IPS-NIHi7 (cell line): ENCODE results near the gene ZFYVE28.

Experiments
- DNase-seq: peaks from one replicate; pipeline ENCODE4 v3.0.0; 2012; ENCODE audit warnings: mixed read lengths; ENCODE audit errors: extremely low spot score

ZFYVE28 gene

GRCh38 chr4:2333356-2333841, 85.0 kb downstream of the ZFYVE28 start:
- DNase-seq = no peak

DNA sequence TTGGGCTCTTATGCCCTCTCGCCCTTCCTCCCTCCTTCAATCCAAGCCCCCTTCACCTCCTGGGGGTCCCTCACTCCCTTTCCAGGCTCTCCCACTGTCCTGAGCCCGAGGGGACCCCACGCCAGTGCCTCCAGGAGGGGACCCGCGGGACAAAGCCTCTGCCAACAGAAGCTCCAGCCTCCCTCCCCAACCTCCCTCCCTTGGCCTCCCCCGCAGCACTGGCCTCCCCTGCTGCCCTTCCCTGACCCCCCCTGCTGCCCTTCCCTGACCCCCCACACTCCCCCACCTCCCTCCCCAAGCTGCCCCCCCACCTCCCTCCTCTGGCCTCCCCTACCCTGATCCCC, 85.5 kb downstream of the ZFYVE28 start:
- no peak for DNase-seq

DNA sequence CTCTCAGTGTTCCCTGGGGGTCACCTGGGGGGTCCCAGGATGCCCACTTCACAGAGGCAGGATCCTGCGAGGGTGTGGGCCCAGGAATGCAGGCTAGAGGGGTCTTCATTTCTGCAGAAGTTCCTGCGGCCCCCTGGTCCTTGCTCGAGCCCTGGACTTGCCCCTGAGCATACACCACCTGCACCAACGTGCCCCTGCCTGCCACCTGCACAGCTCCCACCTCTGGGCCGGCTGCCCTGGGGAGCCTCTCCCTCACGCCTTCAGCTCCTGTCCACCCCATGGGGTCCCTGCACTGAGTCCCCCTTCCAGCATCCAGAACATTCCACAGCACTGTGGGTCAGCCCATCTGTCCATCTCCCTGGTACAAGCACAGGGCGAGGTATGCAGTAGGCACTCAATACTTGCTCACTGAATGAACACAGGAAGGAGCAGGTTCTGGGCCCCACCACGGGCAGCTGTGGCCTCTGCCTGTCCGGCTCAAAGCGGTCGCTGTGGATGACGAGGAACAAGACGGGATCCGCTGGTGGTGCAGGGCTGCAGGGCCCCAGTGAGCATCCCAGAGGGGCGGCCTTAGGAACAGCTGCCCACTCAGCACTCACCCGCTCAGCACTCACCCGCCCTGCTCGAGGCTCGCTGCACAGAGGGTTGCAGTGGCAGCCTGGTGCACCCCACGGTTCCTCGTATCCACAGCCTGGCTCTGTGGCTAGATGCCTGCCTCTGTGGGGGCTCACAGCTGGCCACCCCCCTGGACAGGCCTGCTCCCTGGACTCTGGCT, 86.1 kb downstream of the ZFYVE28 start:
- DNase-seq = no peak

DNA sequence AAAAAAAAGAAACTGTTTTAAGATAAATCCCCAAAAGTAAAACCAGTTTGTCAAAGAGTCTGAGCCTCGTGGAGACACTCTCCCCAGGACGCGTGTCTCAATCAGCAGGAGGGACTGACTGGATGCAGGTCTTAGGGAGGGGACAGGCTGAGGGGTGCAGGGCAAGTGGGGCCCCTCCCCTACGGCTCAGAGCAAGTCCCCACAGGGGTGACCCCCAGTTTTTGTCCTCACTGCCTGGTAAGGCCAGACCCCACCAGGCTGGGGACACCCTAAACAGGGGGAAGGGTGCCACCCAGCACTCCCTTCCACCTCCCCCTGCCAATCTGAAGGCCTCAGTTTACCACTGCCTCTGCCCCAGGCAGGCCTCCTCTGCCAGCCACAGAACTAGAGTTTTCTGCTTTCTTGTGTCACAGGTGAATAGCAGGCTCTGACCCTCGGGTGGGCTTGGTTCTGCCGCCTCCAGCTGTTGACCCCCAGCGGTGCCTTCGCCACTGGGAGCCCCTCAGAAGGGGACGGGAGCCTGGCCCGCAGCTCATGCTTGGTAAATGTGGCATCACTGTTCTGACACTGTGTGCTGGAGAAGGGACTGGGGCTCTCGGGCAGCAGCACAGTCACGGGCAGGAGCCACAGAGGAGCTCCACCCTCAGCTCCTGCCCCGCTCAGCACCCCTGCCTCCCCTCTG, 86.8 kb downstream of the ZFYVE28 start:
- no peak for DNase-seq

DNA sequence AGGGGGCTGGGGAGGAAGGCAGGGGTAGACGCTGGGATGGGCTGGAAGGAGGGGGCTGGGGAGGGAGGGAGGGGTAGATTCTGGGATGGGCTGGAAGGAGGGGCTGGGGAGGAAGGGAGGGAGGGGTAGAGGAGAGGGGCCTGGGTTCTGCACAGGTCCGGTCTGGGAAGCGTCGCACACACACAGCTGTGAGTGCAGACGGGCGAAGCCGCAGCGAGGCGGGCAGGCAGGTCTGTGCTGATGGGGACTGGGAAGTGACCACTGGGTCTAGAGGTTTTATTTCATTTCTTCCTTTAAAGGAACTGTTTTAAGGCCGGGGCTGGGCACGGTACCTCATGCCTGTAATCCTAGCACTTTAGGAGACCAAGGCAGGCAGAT, 87.4 kb downstream of the ZFYVE28 start:
- no peak for DNase-seq

GRCh38 chr4:2330091-2331042, 88.1 kb downstream of the ZFYVE28 start:
- DNase-seq = no peak

GRCh38 chr4:2327579-2327978, 90.9 kb downstream of the ZFYVE28 start:
- no peak for DNase-seq

DNA sequence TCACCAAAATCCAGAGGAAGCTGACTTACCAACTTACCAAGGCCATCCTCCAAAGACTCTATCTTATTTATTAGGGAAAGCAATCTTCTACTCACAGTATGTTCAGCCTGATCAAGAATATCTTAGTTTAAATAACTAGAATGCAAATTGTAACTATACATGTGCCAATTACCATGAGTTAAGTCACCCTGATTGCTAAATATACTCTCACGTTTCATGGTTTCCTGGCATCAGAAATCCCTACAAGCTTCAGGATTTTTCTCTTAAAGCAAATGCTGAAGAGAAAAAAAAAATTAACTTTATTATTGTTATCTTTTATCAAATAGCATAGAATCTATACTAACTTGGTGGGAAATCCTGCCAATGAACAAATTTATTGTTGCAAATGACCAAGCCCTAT, 93.6 kb downstream of the ZFYVE28 start:
- no peak for DNase-seq

DNA sequence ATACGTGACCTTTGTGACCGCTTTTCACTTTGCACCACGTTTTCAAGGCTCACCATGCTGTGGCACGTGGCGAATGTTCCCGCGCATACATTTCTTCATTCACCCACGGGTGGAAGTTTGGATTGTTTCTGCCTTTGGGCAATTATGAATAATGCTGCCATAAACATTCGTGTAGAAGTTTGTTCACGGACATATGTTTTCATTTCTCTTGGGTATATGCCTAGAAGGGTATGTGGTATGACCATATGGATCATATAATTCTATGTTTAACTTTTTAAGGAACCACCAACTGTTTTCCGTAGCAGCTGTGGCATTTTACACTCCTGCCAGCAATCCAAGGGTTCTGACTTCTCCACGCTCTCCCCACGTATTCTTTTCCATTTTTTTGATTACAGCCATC, 95.6 kb downstream of the ZFYVE28 start:
- DNase-seq = no peak

DNA sequence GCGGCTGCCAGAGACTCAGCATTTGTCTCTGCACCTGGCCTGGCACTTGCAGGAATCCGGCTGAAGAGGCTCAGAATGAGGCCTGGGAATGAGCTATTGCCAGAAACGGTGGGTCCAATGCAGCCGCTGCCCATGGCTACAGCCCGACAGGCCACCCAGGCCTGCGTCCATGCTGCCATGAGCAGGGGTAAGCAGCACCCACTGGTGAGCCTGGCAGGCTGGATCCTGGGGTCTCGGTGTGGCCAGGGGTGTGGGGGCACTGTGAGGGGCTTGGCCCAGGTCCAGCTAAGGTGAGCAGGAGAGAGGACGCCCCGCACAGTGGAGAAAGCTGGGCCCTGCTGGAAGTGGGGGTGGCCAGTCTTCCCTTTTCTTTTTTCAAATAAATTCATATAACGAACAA, 96.2 kb downstream of the ZFYVE28 start:
- peak; percentile 4 for DNase-seq

GRCh38 chr4:2321279-2322196, 96.9 kb downstream of the ZFYVE28 start:
- peak; percentile 12 for DNase-seq

GRCh38 chr4:2320746-2321145, 97.7 kb downstream of the ZFYVE28 start:
- no peak for DNase-seq

DNA sequence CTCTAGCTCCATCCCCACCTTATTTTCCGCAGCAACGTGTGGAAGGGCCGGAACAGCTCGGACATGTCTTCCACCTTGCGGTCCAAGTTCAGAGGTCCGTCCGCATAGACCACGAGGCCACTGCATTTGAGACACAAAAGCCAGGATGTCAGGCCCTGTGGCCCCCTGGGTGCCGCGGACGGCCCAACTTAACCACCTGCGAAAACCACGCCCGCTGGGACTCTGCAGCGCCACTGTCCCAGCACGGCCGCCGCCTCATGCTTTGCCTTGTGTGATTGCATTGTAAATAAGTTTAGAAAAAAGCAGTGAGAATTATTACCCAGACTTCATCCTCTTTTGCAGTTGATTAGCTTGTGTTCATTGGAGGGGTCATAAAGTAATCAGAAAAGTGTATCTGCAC, 98.3 kb downstream of the ZFYVE28 start:
- peak; percentile 15 for DNase-seq

- no peak for DNase-seq
These were observed 99.6 kb downstream of the ZFYVE28 start for GRCh38 chr4:2318885-2319284.

GRCh38 chr4:2318476-2318875, 100.0 kb downstream of the ZFYVE28 start:
- DNase-seq = no peak

DNA sequence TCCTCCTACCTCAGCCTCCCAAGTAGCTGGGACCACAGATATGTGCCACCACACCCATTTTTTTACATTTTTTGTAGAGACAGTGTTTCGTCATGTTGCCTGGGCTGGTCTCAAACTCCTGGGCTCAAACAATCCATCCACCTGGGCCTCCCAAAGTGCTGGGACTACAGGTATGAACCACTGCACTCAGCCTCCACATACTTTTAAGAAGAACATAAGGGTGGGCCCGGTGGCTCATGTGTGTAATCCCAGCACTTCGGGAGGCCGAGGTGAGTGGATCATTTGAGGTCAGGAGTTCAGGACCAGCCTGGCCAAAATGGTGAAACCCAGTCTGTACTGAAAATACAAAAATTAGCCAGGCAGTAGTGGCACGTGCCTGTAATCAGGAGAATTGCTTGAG, 105.1 kb downstream of the ZFYVE28 start:
- no peak for DNase-seq

DNA sequence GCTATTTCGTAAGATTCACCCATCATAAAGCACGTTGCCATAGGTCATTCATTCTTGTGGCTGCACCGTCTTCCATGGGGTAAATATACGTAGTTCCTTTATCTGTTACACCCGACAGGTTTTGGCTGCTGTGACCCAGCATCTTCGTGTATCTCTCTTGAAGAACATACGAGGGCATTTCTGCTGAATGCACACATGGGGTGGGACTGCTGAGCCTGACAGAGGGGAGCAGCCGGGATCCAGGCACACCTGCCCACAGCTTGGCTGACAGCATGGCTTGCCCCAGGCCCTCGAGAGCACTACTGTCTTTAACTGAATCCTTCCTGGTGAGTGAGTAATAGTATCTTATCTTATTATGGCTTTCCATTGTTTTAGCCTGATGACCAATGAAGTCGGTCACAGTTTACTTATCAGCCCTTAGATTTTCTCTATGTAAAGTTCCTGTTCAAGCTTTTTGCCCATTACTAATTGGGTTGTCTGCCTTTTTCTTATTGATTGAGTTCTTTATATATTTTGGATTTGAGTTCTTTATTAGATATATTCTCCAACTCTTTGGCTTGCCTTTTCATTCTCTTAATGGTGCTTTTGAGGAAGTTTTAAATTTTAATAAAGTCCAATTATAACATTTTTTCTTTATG, 111.6 kb downstream of the ZFYVE28 start:
- no peak for DNase-seq

- peak; percentile 7 for DNase-seq
These were observed 112.5 kb downstream of the ZFYVE28 start for GRCh38 chr4:2305766-2306501.

DNA sequence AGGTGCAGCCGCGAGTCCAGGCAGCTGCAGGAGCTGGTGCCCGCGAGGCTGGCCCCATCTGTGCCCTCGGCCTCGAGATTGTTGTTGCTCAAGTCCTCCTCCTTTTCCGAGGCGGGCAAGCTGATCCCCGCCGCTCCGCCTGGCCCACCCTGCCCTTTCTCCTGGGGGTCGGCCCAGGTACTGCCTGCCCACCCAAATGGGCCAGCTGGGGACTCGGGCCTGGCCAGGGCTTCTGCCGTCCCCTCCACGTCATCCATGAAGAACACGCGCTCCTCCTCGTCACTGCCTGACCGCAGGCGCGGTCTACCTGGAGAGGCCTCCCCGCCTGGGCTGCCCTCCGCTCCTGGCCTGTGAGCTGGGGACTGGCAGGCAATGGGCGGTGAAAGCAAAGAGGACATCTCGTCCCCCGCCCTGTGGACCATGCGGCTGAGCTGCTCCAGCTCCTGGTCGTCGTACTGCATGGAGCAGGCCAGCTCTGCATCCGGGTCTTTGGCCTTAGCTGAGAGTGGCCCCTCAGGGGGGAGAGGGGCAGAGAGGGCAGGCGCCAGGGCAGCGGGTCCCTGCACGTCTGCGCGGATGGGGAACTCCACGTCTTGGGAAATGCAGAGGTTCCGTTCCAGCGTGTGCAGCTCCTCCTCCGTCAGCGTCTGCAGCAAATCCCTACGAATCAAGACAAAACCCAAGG, 113.4 kb downstream of the ZFYVE28 start:
- peak; percentile 7 for DNase-seq
